HG03175 (cell line): ENCODE results near the gene ATP2A2.
A peak's percentile ranks its signal among the peaks of the same experiment; 100 is the strongest.
"Not testable (repeated sequence)": the region's sequence is repeated elsewhere in the genome, so short reads cannot be mapped to it uniquely, and the experiment has no call there.

Experiments used
- ATAC-seq: cut with Tn5 transposase; IDR thresholded peaks from one replicate; pipeline ENCODE4 v1.9.1; 2021; ENCODE audit warnings: mild to moderate bottlenecking, moderate library complexity; ENCODE audit not compliant: unreplicated experiment

Gene ATP2A2

GRCh38 chr12:110280779-110281548 is at the start of gene ATP2A2:
Gene ATP2A2, plus strand, starts transcription at chr12:110281247. Its CDS starts 543 bp downstream, at chr12:110281790.
- peak; percentile 76 for ATAC-seq

GRCh38 chr12:110233212-110233903 is 47.7 kb upstream of the ATP2A2 start:
- no peak for ATAC-seq

- no peak for ATAC-seq
Observed at GRCh38 chr12:110234331-110234751, 46.7 kb upstream of the ATP2A2 start.

- no peak for ATAC-seq
Observed at GRCh38 chr12:110234755-110235154, 46.3 kb upstream of the ATP2A2 start.

GRCh38 chr12:110235383-110235782 is 45.7 kb upstream of the ATP2A2 start:
- no peak for ATAC-seq

- ATAC-seq = no peak
Observed at GRCh38 chr12:110243227-110243626, 37.8 kb upstream of the ATP2A2 start.

- no peak for ATAC-seq
Observed at GRCh38 chr12:110244372-110244771, 36.7 kb upstream of the ATP2A2 start.

GRCh38 chr12:110244829-110245228 is 36.2 kb upstream of the ATP2A2 start:
- ATAC-seq = no peak

GRCh38 chr12:110245369-110245772 is 35.7 kb upstream of the ATP2A2 start:
- ATAC-seq = no peak

GRCh38 chr12:110246636-110247339 is 34.3 kb upstream of the ATP2A2 start:
- ATAC-seq = no peak

GRCh38 chr12:110247340-110248095 is 33.5 kb upstream of the ATP2A2 start:
- ATAC-seq = no peak

GRCh38 chr12:110248096-110248447 is 33.0 kb upstream of the ATP2A2 start:
- ATAC-seq = no peak

- no peak for ATAC-seq
Observed at GRCh38 chr12:110249105-110249504, 31.9 kb upstream of the ATP2A2 start.

GRCh38 chr12:110249716-110250225 is 31.3 kb upstream of the ATP2A2 start:
- peak; percentile 61 for ATAC-seq

GRCh38 chr12:110251381-110251780 is 29.7 kb upstream of the ATP2A2 start:
- ATAC-seq = no peak

GRCh38 chr12:110252716-110253115 is 28.3 kb upstream of the ATP2A2 start:
- ATAC-seq = no peak

- ATAC-seq = no peak
Observed at GRCh38 chr12:110253176-110253575, 27.9 kb upstream of the ATP2A2 start.

GRCh38 chr12:110254971-110255540 is 26.0 kb upstream of the ATP2A2 start:
- ATAC-seq = no peak

GRCh38 chr12:110255890-110256456 is 25.1 kb upstream of the ATP2A2 start:
- not testable (repeated sequence) for ATAC-seq

GRCh38 chr12:110256780-110257431 is 24.1 kb upstream of the ATP2A2 start:
- no peak for ATAC-seq
